OCI-LY1 (cell line): ENCODE results near the gene EFS.

Experiments
- H2AFZ ChIP-seq: fragments of 200-600 bp; sonication (generic), shearing (Covaris generic); 2 replicates; pipeline ENCODE4 v1.6.0; 2014; ENCODE audit warnings: antibody characterized with exemption, mild to moderate bottlenecking, low read length
- H3F3A ChIP-seq: fragments of 200-600 bp; sonication (generic), shearing (Covaris generic); 2 replicates; pipeline ENCODE4 v1.6.0; 2014; ENCODE audit warnings: mild to moderate bottlenecking, antibody characterized with exemption, low read length, moderate library complexity; ENCODE audit not compliant: insufficient read depth
- H3K27ac ChIP-seq: fragments of 200-600 bp; sonication (generic); 2 replicates; pipeline ENCODE4 v1.5.1; 2014; ENCODE audit warnings: low read length, mixed run types, mild to moderate bottlenecking, low read depth; ENCODE audit not compliant: poor library complexity, severe bottlenecking
- H3K27me3 ChIP-seq: fragments of 200-600 bp; sonication (generic); 2 replicates; pipeline ENCODE4 v1.6.0; 2014; ENCODE audit warnings: antibody characterized with exemption, mild to moderate bottlenecking, low read length, moderate library complexity; ENCODE audit not compliant: insufficient read depth
- H3K36me3 ChIP-seq: fragments of 200-600 bp; sonication (generic); 2 replicates; pipeline ENCODE4 v1.6.1; 2014; ENCODE audit warnings: mild to moderate bottlenecking, antibody characterized with exemption, low read length, moderate library complexity, mixed read lengths; ENCODE audit not compliant: insufficient read depth
- H3K4me1 ChIP-seq: fragments of 200-600 bp; sonication (generic); 2 replicates; pipeline ENCODE4 v1.5.1; 2014; ENCODE audit warnings: mild to moderate bottlenecking, low read length, moderate library complexity; ENCODE audit not compliant: insufficient read depth, severe bottlenecking
- H3K4me2 ChIP-seq: fragments of 200-600 bp; sonication (generic), shearing (Covaris generic); 2 replicates; pipeline ENCODE4 v1.6.1; 2014; ENCODE audit warnings: low read length
- H3K4me3 ChIP-seq: fragments of 200-600 bp; sonication (generic); 2 replicates; pipeline ENCODE4 v1.5.1; 2014; ENCODE audit warnings: low read length, low read depth, mild to moderate bottlenecking, mixed read lengths; ENCODE audit not compliant: poor library complexity, severe bottlenecking
- H3K79me2 ChIP-seq: fragments of 200-600 bp; shearing (Covaris generic); 2 replicates; pipeline ENCODE4 v1.6.1; 2016; ENCODE audit warnings: mixed run types, low read length, mixed read lengths; ENCODE audit not compliant: insufficient read depth
- H3K9ac ChIP-seq: fragments of 200-600 bp; sonication (generic), shearing (Covaris generic); 2 replicates; pipeline ENCODE4 v1.6.1; 2014; ENCODE audit warnings: mild to moderate bottlenecking, low read length, mixed read lengths
- H3K9me2 ChIP-seq: fragments of 200-600 bp; sonication (generic), shearing (Covaris generic); 2 replicates; pipeline ENCODE4 v1.6.1; 2014; ENCODE audit warnings: low read depth, mild to moderate bottlenecking, low read length, mixed read lengths
- H3K9me3 ChIP-seq: fragments of 200-600 bp; shearing (Covaris generic); 2 replicates; pipeline ENCODE4 v1.6.1; 2014; ENCODE audit warnings: low read length, mixed read lengths
- H4K20me1 ChIP-seq: fragments of 200-600 bp; sonication (generic), shearing (Covaris generic); 2 replicates; pipeline ENCODE4 v1.6.0; 2016; ENCODE audit warnings: mild to moderate bottlenecking, low read length; ENCODE audit not compliant: insufficient read depth
- EZH2 ChIP-seq: fragments of 200-600 bp; sonication (generic), shearing (Covaris generic); IDR thresholded peaks from 2 replicates; pipeline ENCODE4 v1.8.0; 2017; ENCODE audit warnings: borderline replicate concordance, mixed run types, mild to moderate bottlenecking, antibody characterized with exemption, low read length, moderate library complexity, mixed read lengths
- TF ChIP-seq, protein P1 (sequence below): fragments of 200-600 bp; sonication (generic), shearing (Covaris generic); IDR thresholded peaks from 2 replicates; pipeline ENCODE4 v1.5.1; 2017; ENCODE audit warnings: mild to moderate bottlenecking, antibody characterized with exemption, low read length, moderate library complexity, mixed read lengths

EFS gene

GRCh38 chr14:23389396-23389795 lies 24.4 kb upstream of the EFS start:
- Histone ChIP-seq H3K4me1 (no peaks in the 10 kb centered on the region), H3K9me3 (no peaks in the 10 kb centered on the region), H2AFZ (no peak overlapping the region), H3K27ac (no peak overlapping the region), H3F3A (no peaks in the 10 kb centered on the region), H3K4me2 (no peak overlapping the region), H3K9ac (no peak overlapping the region), H3K4me3 (no peak overlapping the region), H4K20me1 (no peaks in the 10 kb centered on the region), H3K36me3 (no peaks in the 10 kb centered on the region), H3K79me2 (no peaks in the 10 kb centered on the region), H3K9me2 (no peaks in the 10 kb centered on the region), H3K27me3 (peaks cover 12% of the 10 kb centered on the region; the same call in 1 of the 2 replicates)
- TF ChIP-seq, protein P1, sequence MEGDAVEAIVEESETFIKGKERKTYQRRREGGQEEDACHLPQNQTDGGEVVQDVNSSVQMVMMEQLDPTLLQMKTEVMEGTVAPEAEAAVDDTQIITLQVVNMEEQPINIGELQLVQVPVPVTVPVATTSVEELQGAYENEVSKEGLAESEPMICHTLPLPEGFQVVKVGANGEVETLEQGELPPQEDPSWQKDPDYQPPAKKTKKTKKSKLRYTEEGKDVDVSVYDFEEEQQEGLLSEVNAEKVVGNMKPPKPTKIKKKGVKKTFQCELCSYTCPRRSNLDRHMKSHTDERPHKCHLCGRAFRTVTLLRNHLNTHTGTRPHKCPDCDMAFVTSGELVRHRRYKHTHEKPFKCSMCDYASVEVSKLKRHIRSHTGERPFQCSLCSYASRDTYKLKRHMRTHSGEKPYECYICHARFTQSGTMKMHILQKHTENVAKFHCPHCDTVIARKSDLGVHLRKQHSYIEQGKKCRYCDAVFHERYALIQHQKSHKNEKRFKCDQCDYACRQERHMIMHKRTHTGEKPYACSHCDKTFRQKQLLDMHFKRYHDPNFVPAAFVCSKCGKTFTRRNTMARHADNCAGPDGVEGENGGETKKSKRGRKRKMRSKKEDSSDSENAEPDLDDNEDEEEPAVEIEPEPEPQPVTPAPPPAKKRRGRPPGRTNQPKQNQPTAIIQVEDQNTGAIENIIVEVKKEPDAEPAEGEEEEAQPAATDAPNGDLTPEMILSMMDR: no peak
- TF ChIP-seq EZH2: no peak

DNA sequence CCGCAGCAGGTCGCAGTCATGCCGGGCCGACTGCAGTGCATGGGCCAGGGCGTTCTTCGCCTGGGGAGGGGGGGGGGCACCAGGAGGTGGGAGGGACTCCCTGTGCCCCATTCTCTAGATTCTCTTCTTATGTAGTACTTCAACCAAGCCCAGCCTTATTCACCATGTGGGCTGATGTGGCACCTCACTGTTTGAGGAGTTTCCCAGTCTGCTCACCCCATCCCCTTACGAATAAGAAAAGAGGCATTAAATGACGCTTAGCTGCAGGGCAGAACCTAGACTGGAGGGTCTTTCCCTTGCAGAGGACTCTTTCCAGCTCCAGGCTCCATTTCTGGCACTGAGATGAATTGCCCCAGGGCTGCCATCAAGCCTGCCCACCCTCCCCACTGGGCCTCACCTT lies 24.0 kb upstream of the EFS start:
- no peak overlapping the region for H3K27ac ChIP-seq
- no peak overlapping the region for H3K4me2 ChIP-seq
- no peaks in the 10 kb centered on the region for H4K20me1 ChIP-seq
- H3K9ac ChIP-seq: no peak overlapping the region
- no peaks in the 10 kb centered on the region for H3K79me2 ChIP-seq
- no peak overlapping the region for H2AFZ ChIP-seq
- H3K4me1 ChIP-seq: no peaks in the 10 kb centered on the region
- H3K36me3 ChIP-seq: no peaks in the 10 kb centered on the region
- H3K9me3 ChIP-seq: no peaks in the 10 kb centered on the region
- no peaks in the 10 kb centered on the region for H3F3A ChIP-seq
- H3K4me3 ChIP-seq: no peak overlapping the region
- H3K9me2 ChIP-seq: no peaks in the 10 kb centered on the region
- peaks cover 12% of the 10 kb centered on the region; the same call in 1 of the 2 replicates for H3K27me3 ChIP-seq
- no peak for TF ChIP-seq EZH2
- TF ChIP-seq, protein P1: no peak

GRCh38 chr14:23387916-23388882 lies 23.2 kb upstream of the EFS start:
- Histone ChIP-seq H3K9ac (no peak overlapping the region), H3K79me2 (no peaks in the 10 kb centered on the region), H3K9me3 (no peaks in the 10 kb centered on the region), H3K4me1 (no peaks in the 10 kb centered on the region), H3K9me2 (no peaks in the 10 kb centered on the region), H3K4me2 (no peak overlapping the region), H3K36me3 (no peaks in the 10 kb centered on the region), H4K20me1 (no peaks in the 10 kb centered on the region), H3K27me3 (peaks cover 9% of the 10 kb centered on the region; the same call in 1 of the 2 replicates), H3K27ac (no peak overlapping the region), H3K4me3 (no peak overlapping the region), H2AFZ (no peak overlapping the region), H3F3A (no peaks in the 10 kb centered on the region)
- TF ChIP-seq EZH2: no peak
- TF ChIP-seq, protein P1: no peak
